ENCODE measurements around the gene SVOPL. TPM values are rescaled to one million over a fixed set of nuclear protein-coding genes. Genes with fewer than 3 reads are reported as not detected.

The SVOPL gene
- total and polyA plus RNA-seq, 10 of the 15 experiments (the other 5 are each of a cell fraction or from before 2014, with no cell fraction given): 0.15 TPM; not detected in 9

DNA sequence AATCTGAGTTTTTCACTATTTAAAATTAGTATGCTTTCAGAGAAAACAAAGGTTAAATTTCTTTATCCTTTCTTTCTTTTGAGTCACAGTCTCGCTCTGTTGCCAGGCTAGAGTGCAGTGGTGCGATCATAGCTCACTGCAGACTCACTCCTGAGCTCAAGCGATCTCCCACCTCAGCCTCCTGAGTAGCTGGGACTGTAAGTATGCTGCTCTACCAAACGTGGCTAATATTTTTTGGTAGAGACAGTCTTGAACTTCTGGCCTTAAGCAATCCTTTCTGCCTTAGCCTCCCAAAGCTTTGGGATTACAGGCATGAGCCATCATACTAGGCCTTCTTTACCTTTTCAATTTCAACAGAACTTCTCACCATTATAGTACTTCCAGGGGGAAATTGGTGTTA, 127.4 kb downstream of the SVOPL start:
- FAIRE-seq: no peak
- POLR2A ChIA-PET: no interaction called here
- 61% methylated on average over 4 of the region's 4 CpGs for WGBS (ENCODE audit: insufficient coverage, insufficient replicate concordance, low lambda C conversion rate, missing lambda C conversion rate)
- SMC1A ChIA-PET (ENCODE audit: uncharacterized antibody, unreplicated experiment): no interaction called here
- CTCF ChIA-PET: interaction anchor here (1.3 kb wide), 1 partner anchor 10 kb away, joined by 3 read pairs; no protein-coding TSS in a partner anchor
- H3K9ac ChIP-seq (ENCODE audit: control insufficient read depth, insufficient read depth, low read length): no peak overlapping the region
- in situ Hi-C loops (cut with MboI): no loop called here
- H3K79me2 ChIP-seq (ENCODE audit: control insufficient read depth, insufficient read depth, low read length): no peaks in the 10 kb centered on the region
- H4K20me1 ChIP-seq (ENCODE audit: control insufficient read depth, insufficient read depth): no peaks in the 10 kb centered on the region
- no peaks in the 10 kb centered on the region for H3K27me3 ChIP-seq (replicated peaks in 1 of 2; ENCODE audit: control insufficient read depth in 2 of 2, insufficient read depth in 2 of 2, low read length in 1 of 2)
- no peak for TF ChIP-seq RELA (IDR thresholded peaks at IDR 0.05; ENCODE audit: borderline replicate concordance, partially characterized antibody)
- no peak for TF ChIP-seq ESRRA (IDR thresholded peaks at IDR 0.05; ENCODE audit: low read length)
- TF ChIP-seq, protein P1, sequence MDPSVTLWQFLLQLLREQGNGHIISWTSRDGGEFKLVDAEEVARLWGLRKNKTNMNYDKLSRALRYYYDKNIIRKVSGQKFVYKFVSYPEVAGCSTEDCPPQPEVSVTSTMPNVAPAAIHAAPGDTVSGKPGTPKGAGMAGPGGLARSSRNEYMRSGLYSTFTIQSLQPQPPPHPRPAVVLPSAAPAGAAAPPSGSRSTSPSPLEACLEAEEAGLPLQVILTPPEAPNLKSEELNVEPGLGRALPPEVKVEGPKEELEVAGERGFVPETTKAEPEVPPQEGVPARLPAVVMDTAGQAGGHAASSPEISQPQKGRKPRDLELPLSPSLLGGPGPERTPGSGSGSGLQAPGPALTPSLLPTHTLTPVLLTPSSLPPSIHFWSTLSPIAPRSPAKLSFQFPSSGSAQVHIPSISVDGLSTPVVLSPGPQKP (IDR thresholded peaks at IDR 0.05; ENCODE audit: low read depth, low read length): no peak
- no peak for TF ChIP-seq FOS (IDR thresholded peaks at IDR 0.05; ENCODE audit: borderline replicate concordance, extremely low read depth, insufficient read length)
- TF ChIP-seq SUPT20H (IDR thresholded peaks at IDR 0.05; ENCODE audit: borderline replicate concordance, control insufficient read depth, low read depth, low read length): no peak
- no peak for TF ChIP-seq JUND (IDR thresholded peaks at IDR 0.05; ENCODE audit: low read depth, low read length)
- no peak for TF ChIP-seq RCOR1 (conservative IDR thresholded peaks at IDR 0.05; ENCODE audit: low read depth, low read length)
- no peak overlapping the region for H3K4me2 ChIP-seq (ENCODE audit: control insufficient read depth, insufficient read depth)
- H3K36me3 ChIP-seq (ENCODE audit: control insufficient read depth in 2 of 2, insufficient read depth in 2 of 2, low read length in 1 of 2): peaks cover 0 to 16% of the 10 kb centered on the region in 2 experiments; a peak in 3 of 4 replicates
- no peak for DNase-seq (ENCODE audit: low read depth, low spot score)
- no peak overlapping the region for H2AFZ ChIP-seq (ENCODE audit: control insufficient read depth, low read depth, low read length)
- BruUV-seq (replicated peaks): no TSS peak
- no peak for ATAC-seq
- H3K4me1 ChIP-seq (ENCODE audit: control insufficient read depth, insufficient read depth, low read length): no peaks in the 10 kb centered on the region
- no peak overlapping the region for H3K4me3 ChIP-seq
- RAD21 ChIA-PET (ENCODE audit: unreplicated experiment): no interaction called here
- H3K9me3 ChIP-seq (replicated peaks; ENCODE audit: control insufficient read depth, insufficient read depth, low read length): no peaks in the 10 kb centered on the region
- intact Hi-C loops (cut with micrococcal nuclease; ENCODE audit: unreplicated experiment): no loop called here
- H3K27ac ChIP-seq (ENCODE audit: control insufficient read depth, insufficient read depth): no peak overlapping the region
